IPS DF 19.7 (cell line): ENCODE data around the gene ANP32E.

ENCODE experiments used
- DNase-seq: peaks from one replicate; pipeline ENCODE4 v3.0.0-alpha.2; 2013; ENCODE audit warnings: low read depth, low spot score

ANP32E gene

DNA sequence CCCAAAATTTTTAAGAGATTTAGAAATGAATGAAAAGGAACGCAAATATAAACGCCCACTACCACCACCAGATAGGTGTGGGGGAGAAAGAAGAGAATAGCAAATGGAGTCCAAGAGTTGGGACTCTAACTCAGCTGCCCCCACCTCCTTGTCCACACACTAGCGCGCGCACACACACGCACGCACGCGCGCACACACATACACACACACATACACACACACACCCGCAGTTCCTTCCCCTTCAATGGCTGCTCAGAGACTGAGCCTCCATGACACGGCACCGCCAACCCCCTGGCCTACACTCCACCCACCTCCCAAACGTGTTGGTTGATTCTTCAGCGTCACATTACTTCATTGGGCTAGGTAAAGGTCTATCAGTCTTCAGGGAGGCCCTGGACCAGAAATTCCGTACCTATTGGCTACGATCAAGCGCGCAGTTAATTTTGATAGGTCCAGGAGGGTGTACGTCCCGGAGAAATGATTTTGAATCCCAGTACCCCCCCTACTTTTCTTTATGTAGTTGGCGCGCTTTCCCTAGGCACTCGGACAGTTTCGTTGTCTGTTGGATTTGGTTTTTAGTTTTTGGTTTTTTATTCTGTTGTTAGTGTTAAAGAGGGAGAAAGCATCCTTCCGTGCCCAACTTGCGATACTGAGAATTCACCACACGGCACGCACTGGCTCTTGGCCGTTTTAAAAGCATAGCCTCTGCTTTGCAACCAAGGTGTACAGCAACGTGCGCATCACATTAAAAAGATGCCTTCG lies at the start of gene ANP32E:
Gene ANP32E, minus strand, starts transcription at position 261 of the 762 bp plus-strand sequence. CDS start 326 bp downstream, outside the sequence.
- peak; percentile 100 for DNase-seq

GRCh38 chr1:150283260-150283659 lies 47.3 kb upstream of the ANP32E start:
- DNase-seq, result no peak

- no peak for DNase-seq
These were observed 46.6 kb upstream of the ANP32E start for GRCh38 chr1:150282558-150282958.

GRCh38 chr1:150281758-150282557 lies 46.0 kb upstream of the ANP32E start, which contains the start of gene CIART:
Gene CIART, plus strand, starts transcription at chr1:150282554. Its CDS starts 714 bp downstream, at chr1:150283268.
- DNase-seq, result peak; percentile 99

GRCh38 chr1:150281221-150281757 lies 45.4 kb upstream of the ANP32E start:
- DNase-seq, result no peak

- no peak for DNase-seq
These were observed 44.3 kb upstream of the ANP32E start for GRCh38 chr1:150280138-150280707.

- DNase-seq, result no peak
These were observed 37.4 kb upstream of the ANP32E start for GRCh38 chr1:150273311-150273710.

GRCh38 chr1:150271291-150271959 lies 35.5 kb upstream of the ANP32E start:
- DNase-seq, result no peak

- DNase-seq, result no peak
These were observed 33.5 kb upstream of the ANP32E start for GRCh38 chr1:150269451-150269850.

GRCh38 chr1:150268705-150269403 lies 32.9 kb upstream of the ANP32E start, which contains the start of gene APH1A:
Gene APH1A, minus strand, starts transcription at chr1:150269016. Its CDS starts 206 bp downstream, at chr1:150268810.
- peak; percentile 99 for DNase-seq

GRCh38 chr1:150268340-150268704 lies 32.4 kb upstream of the ANP32E start:
- DNase-seq, result no peak

DNA sequence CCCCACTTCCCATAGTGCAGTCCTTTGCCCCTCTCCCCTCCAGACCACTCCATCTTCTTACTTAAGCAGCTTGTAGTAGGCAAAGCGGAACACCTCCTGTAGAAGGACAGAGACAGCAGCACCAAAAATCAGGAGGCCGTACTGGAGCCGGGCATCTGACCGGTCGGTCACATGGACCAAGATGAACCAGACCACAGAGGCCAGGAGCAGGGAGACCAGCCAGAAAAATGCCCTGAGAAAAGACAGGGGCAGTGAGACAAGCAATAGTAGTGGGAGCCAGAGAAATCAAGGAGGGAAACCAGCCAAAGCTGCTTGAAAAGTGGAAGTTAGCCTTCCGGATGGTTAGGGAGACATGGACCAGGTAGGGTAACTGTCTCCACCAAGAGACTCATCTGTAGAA lies 32.0 kb upstream of the ANP32E start:
- no peak for DNase-seq

DNA sequence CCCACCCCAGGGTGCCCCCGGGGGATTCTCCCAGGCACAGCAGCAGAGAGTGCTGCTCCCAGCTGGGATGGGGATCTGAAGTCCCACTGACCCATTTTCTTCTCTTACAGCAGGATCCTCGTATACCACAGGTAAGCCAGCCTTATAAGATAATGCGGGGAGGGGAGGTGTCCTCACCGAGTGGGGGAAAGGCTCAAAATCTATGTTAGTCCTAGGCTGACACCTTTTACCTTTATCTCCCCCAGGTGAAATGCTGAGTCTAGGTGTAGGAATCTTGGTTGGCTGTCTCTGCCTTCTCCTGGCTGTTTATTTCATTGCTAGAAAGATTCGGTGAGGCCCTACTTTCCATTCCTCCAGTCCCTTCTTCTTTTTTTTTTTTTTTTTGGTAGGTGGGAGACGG lies 27.6 kb upstream of the ANP32E start:
- no peak for DNase-seq

DNA sequence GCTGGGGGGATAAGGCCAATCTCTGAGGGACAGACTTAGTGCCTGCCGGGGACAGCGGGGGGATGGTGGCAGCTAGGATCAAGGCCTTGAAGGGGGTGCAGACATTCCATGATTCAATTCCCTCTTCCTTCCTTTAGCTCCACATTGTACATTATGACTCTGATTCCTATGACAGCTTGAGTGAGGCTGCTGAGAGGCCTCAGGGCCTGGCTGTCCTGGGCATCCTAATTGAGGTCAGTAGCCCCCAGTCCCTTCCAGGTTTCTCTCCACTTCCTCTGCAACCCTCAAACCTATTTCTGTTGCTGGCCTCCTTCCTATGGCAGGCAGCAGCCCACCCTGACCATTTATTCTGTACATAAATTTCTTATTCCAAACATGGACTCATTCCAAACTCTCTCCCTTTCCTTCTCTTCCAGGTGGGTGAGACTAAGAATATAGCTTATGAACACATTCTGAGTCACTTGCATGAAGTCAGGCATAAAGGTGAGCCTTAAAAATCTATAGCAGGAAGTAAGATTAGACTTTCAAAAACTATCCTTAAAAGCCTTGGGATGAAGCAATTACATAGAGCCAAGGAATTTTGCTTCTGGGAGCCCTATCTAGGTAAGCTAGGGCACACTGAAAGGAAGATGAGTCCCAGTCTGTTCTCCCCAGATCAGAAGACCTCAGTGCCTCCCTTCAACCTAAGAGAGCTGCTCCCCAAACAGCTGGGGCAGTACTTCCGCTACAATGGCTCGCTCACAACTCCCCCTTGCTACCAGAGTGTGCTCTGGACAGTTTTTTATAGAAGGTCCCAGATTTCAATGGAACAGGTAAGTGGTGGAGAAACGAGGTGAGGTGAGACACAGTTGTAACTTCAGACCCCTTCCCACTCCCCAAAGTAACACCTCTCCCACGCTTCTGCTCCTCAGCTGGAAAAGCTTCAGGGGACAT lies 26.7 kb upstream of the ANP32E start:
- no peak for DNase-seq

GRCh38 chr1:150261367-150261766 lies 25.5 kb upstream of the ANP32E start:
- no peak for DNase-seq

GRCh38 chr1:150259758-150260669 lies 24.1 kb upstream of the ANP32E start:
- DNase-seq, result no peak

- DNase-seq, result no peak
These were observed 23.3 kb upstream of the ANP32E start for GRCh38 chr1:150259217-150259616.
